Measurements from ENCODE around the gene ADIPOQ. TPM values are rescaled to one million over a fixed set of nuclear protein-coding genes. Genes with fewer than 3 reads are reported as not detected.

ADIPOQ gene
- total RNA-seq, 4 donors from 2014 or later, result 0.23 to 34.5 (median 0.57) TPM

DNA sequence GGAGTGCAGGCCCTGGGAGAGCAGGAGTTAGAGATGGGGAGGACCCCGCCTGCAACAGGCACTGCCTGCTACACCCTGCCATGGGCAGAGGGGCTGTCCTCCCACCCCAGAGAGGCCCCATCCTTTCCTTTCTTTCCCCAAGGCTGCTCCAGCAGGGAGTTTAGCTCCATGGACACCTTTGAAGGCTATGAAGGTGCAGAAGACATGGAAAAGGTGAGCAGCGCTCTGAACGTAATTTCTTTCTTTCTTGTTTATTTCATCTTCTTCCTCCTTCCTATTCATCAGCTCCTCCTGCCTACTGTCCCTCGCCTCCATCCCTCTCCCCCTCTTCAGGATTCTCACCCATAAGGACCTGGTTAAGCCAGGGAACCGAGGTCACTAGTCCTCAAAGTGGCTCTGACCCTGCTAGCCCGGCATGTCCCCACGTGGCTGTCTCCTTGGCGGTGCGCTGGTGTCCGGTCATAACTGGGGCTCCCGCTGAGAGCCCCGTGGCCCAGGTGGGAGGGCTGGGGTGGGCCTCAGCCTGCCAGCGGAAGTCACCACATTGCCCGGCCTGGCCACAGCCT, 16.0 kb upstream of the ADIPOQ start:
- Histone ChIP-seq H3K4me3 (peak overlapping the region; percentile 40 to 77), H3K27ac (peak overlapping the region in 1 of 4 donors; percentile 84), H3K36me3 (no peaks in the 10 kb centered on the region), H3K4me1 (peaks cover 0 to 32% (median 11%) of the 10 kb centered on the region in 3 donors), H3K27me3 (peaks cover 60% of the 10 kb centered on the region), H3K9me3 (no peaks in the 10 kb centered on the region)
- ATAC-seq, result no peak
- TF ChIP-seq POLR2A (IDR thresholded peaks at IDR 0.05) (no peak), EP300 (IDR thresholded peaks at IDR 0.05) (no peak), POLR2AphosphoS5 (IDR thresholded peaks at IDR 0.05) (no peak)
- TF ChIP-seq, protein P1, sequence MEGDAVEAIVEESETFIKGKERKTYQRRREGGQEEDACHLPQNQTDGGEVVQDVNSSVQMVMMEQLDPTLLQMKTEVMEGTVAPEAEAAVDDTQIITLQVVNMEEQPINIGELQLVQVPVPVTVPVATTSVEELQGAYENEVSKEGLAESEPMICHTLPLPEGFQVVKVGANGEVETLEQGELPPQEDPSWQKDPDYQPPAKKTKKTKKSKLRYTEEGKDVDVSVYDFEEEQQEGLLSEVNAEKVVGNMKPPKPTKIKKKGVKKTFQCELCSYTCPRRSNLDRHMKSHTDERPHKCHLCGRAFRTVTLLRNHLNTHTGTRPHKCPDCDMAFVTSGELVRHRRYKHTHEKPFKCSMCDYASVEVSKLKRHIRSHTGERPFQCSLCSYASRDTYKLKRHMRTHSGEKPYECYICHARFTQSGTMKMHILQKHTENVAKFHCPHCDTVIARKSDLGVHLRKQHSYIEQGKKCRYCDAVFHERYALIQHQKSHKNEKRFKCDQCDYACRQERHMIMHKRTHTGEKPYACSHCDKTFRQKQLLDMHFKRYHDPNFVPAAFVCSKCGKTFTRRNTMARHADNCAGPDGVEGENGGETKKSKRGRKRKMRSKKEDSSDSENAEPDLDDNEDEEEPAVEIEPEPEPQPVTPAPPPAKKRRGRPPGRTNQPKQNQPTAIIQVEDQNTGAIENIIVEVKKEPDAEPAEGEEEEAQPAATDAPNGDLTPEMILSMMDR (IDR thresholded peaks at IDR 0.05), result no peak
- WGBS, 2 donors (ENCODE audit: low coverage in 1 of 2), result 33% methylated on average over 6 of the region's 14 CpGs; no CpG with 5 or more reads in 1 of the 2 donors

GRCh38 chr3:186826976-186827857, 15.3 kb upstream of the ADIPOQ start:
- Histone ChIP-seq H3K27ac (peak overlapping the region in 3 of 4 donors; percentile 68 to 84 (median 75)), H3K36me3 (no peaks in the 10 kb centered on the region), H3K9me3 (no peaks in the 10 kb centered on the region), H3K27me3 (peaks cover 67% of the 10 kb centered on the region), H3K4me3 (peak overlapping the region; percentile 40 to 77), H3K4me1 (peaks cover 0 to 32% (median 11%) of the 10 kb centered on the region in 3 donors)
- ATAC-seq, result peak; percentile 94
- 0 to 13% methylated on average over 1 to 13 of the region's 80 CpGs for WGBS, 2 donors (ENCODE audit: low coverage in 1 of 2)
- TF ChIP-seq POLR2A (IDR thresholded peaks at IDR 0.05) (peak; percentile 54 to 56), EP300 (IDR thresholded peaks at IDR 0.05) (no peak)
- TF ChIP-seq, protein P1 (IDR thresholded peaks at IDR 0.05), result peak in 2 of 4 experiments; percentile 18 to 19

- no peak for ATAC-seq
- no peak overlapping the region for H3K27ac ChIP-seq
- WGBS, 2 donors (ENCODE audit: low coverage in 1 of 2), result 24% methylated on average over 5 of the region's 5 CpGs; no CpG with 5 or more reads in 1 of the 2 donors
- no peak overlapping the region for H3K4me3 ChIP-seq
- TF ChIP-seq, protein P1 (IDR thresholded peaks at IDR 0.05), result no peak
- TF ChIP-seq EP300 (IDR thresholded peaks at IDR 0.05) (no peak), POLR2A (IDR thresholded peaks at IDR 0.05) (no peak), POLR2AphosphoS5 (IDR thresholded peaks at IDR 0.05) (no peak)
- peaks cover 0 to 32% (median 11%) of the 10 kb centered on the region in 3 donors for H3K4me1 ChIP-seq
- H3K27me3 ChIP-seq, result peaks cover 70% of the 10 kb centered on the region
- H3K36me3 ChIP-seq, result no peaks in the 10 kb centered on the region
- H3K9me3 ChIP-seq, result no peaks in the 10 kb centered on the region
Observed at GRCh38 chr3:186828340-186828739, 14.2 kb upstream of the ADIPOQ start.

- H3K4me3 ChIP-seq, result no peak overlapping the region
- ATAC-seq, result no peak
- 59 to 71% methylated on average over 3 to 4 of the region's 4 CpGs for WGBS, 2 donors (ENCODE audit: low coverage in 1 of 2)
- peaks cover 0 to 13% (median 5%) of the 10 kb centered on the region in 3 donors for H3K4me1 ChIP-seq
- no peak overlapping the region for H3K27ac ChIP-seq
- no peaks in the 10 kb centered on the region for H3K9me3 ChIP-seq
- no peaks in the 10 kb centered on the region for H3K36me3 ChIP-seq
- H3K27me3 ChIP-seq, result peaks cover 49% of the 10 kb centered on the region
- TF ChIP-seq, protein P1 (IDR thresholded peaks at IDR 0.05), result no peak
- TF ChIP-seq EP300 (IDR thresholded peaks at IDR 0.05), result no peak
- TF ChIP-seq POLR2AphosphoS5 (IDR thresholded peaks at IDR 0.05), result no peak
- no peak for TF ChIP-seq POLR2A (IDR thresholded peaks at IDR 0.05)
Observed at GRCh38 chr3:186831798-186832197, 10.7 kb upstream of the ADIPOQ start.
